RWPE2 (cell line): ENCODE results near the gene SAC3D1.

Source experiments
- ATAC-seq: fragments of 200-7000 bp; cut with Tn5 transposase; 3 replicates; pipeline ENCODE4 v1.9.1; 2021; ENCODE audit warnings: low read depth
- DNase-seq: peaks from one replicate; pipeline ENCODE4 v3.0.0-alpha.2; 2020; ENCODE audit warnings: low spot score
- H3K27ac ChIP-seq: fragments of 450-650 bp; 2 replicates; pipeline ENCODE4 v1.5.1; 2017; ENCODE audit warnings: mild to moderate bottlenecking; ENCODE audit not compliant: poor library complexity, severe bottlenecking
- H3K27me3 ChIP-seq: fragments of 250-450 bp; sonication (Bioruptor Pico); 2 replicates; pipeline ENCODE4 v1.5.1; 2021; ENCODE audit warnings: mild to moderate bottlenecking, moderate library complexity; ENCODE audit not compliant: insufficient read depth, poor library complexity, severe bottlenecking
- H3K36me3 ChIP-seq: fragments of 250-450 bp; sonication (Bioruptor Pico); 2 replicates; pipeline ENCODE4 v1.5.1; 2020; ENCODE audit warnings: low read depth, mild to moderate bottlenecking, moderate library complexity
- H3K4me1 ChIP-seq: fragments of 250-450 bp; sonication (Bioruptor Pico); 2 replicates; pipeline ENCODE4 v1.5.1; 2021; ENCODE audit warnings: mild to moderate bottlenecking, moderate library complexity; ENCODE audit not compliant: insufficient read depth, poor library complexity, severe bottlenecking
- H3K4me3 ChIP-seq: fragments of 250-450 bp; sonication (Bioruptor Pico); 2 replicates; pipeline ENCODE4 v1.5.1; 2021; ENCODE audit warnings: mild to moderate bottlenecking, moderate library complexity; ENCODE audit not compliant: severe bottlenecking
- H3K9me3 ChIP-seq: fragments of 250-450 bp; sonication (Bioruptor Pico); 2 replicates; pipeline ENCODE4 v1.5.1; 2021; ENCODE audit warnings: mild to moderate bottlenecking, moderate library complexity; ENCODE audit not compliant: severe bottlenecking
- CTCF ChIP-seq: fragments of 450-650 bp; IDR thresholded peaks from one replicate; pipeline ENCODE4 v1.5.1; 2017; ENCODE audit warnings: mild to moderate bottlenecking, moderate library complexity; ENCODE audit not compliant: poor library complexity, severe bottlenecking

SAC3D1 gene

GRCh38 chr11:65014726-65015227 is 26.2 kb upstream of the SAC3D1 start:
- peaks cover 5% of the 10 kb centered on the region for H3K4me1 ChIP-seq
- peak overlapping the region; percentile 88 for H3K27ac ChIP-seq
- no peaks in the 10 kb centered on the region for H3K9me3 ChIP-seq
- no peak for TF ChIP-seq CTCF
- H3K4me3 ChIP-seq = peak overlapping the region; percentile 80
- H3K36me3 ChIP-seq = peaks cover 8% of the 10 kb centered on the region
- no peak for DNase-seq
- H3K27me3 ChIP-seq = no peaks in the 10 kb centered on the region
- peak; percentile 18 for ATAC-seq

- DNase-seq = no peak
These were observed 24.3 kb upstream of the SAC3D1 start for GRCh38 chr11:65016705-65017104.

GRCh38 chr11:65017937-65018336 is 23.1 kb upstream of the SAC3D1 start:
- Histone ChIP-seq H3K36me3 (peaks cover 17% of the 10 kb centered on the region), H3K27me3 (no peaks in the 10 kb centered on the region), H3K4me1 (peaks cover 5% of the 10 kb centered on the region), H3K4me3 (no peak overlapping the region), H3K27ac (no peak overlapping the region), H3K9me3 (no peaks in the 10 kb centered on the region)
- DNase-seq (no peak), ATAC-seq (no peak)
- no peak for TF ChIP-seq CTCF

More at GRCh38 chr11:65016705-65017104, 24.3 kb upstream of the SAC3D1 start:
- no peak overlapping the region for H3K27ac ChIP-seq
- H3K9me3 ChIP-seq = no peaks in the 10 kb centered on the region
- no peak for TF ChIP-seq CTCF
- no peak overlapping the region for H3K4me3 ChIP-seq
- ATAC-seq = no peak
- H3K4me1 ChIP-seq = peaks cover 5% of the 10 kb centered on the region
- no peaks in the 10 kb centered on the region for H3K27me3 ChIP-seq
- peaks cover 17% of the 10 kb centered on the region for H3K36me3 ChIP-seq

DNA sequence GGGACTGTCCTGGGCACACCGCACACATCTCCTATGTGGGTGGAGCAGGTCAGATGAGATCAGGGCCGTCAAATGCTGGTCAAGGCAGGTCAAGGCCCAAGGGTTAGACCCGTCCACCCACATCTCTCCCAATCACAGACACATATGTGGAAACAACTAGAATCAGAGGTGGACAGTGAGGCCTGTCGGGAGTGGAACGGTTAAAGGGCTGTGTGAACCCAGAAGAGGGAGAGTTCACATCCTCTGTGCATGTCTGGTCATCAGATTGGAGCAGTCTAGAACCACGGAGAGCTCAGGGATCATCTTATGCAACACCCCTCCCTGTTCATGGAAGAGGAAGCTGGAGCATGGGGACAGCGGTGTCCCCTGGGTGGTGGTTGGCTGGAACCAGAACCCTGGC is 21.2 kb upstream of the SAC3D1 start:
- ATAC-seq (no peak), DNase-seq (no peak)
- Histone ChIP-seq H3K9me3 (no peaks in the 10 kb centered on the region), H3K27ac (no peak overlapping the region), H3K4me1 (peaks cover 5% of the 10 kb centered on the region), H3K4me3 (no peak overlapping the region), H3K36me3 (peaks cover 17% of the 10 kb centered on the region), H3K27me3 (no peaks in the 10 kb centered on the region)
- TF ChIP-seq CTCF = no peak

- TF ChIP-seq CTCF = no peak
- no peak overlapping the region for H3K27ac ChIP-seq
- H3K27me3 ChIP-seq = no peaks in the 10 kb centered on the region
- H3K9me3 ChIP-seq = no peaks in the 10 kb centered on the region
- DNase-seq = no peak
- H3K4me3 ChIP-seq = no peak overlapping the region
- H3K36me3 ChIP-seq = peaks cover 17% of the 10 kb centered on the region
- ATAC-seq = no peak
- no peaks in the 10 kb centered on the region for H3K4me1 ChIP-seq
These were observed 20.0 kb upstream of the SAC3D1 start for GRCh38 chr11:65021003-65021402.
